ENCODE results near the gene SP2.

DNA sequence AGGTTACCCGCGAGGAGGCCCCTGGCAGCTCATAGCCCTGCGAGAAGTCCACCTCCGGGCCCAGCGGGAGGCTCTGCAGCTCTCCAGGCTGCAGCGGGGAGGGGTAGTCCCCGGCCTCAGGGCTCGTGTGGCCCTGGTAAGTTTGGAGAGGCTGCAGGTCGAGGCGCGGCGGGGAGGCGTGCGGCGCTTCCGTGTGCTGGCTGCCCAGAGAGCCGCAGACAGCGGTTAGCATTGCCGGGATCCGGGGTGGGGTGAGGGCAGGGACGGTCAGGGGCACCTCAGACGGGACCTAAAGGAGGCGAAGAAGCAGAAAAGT, 47.9 kb upstream of the SP2 start:
- TF ChIP-seq, protein P1, sequence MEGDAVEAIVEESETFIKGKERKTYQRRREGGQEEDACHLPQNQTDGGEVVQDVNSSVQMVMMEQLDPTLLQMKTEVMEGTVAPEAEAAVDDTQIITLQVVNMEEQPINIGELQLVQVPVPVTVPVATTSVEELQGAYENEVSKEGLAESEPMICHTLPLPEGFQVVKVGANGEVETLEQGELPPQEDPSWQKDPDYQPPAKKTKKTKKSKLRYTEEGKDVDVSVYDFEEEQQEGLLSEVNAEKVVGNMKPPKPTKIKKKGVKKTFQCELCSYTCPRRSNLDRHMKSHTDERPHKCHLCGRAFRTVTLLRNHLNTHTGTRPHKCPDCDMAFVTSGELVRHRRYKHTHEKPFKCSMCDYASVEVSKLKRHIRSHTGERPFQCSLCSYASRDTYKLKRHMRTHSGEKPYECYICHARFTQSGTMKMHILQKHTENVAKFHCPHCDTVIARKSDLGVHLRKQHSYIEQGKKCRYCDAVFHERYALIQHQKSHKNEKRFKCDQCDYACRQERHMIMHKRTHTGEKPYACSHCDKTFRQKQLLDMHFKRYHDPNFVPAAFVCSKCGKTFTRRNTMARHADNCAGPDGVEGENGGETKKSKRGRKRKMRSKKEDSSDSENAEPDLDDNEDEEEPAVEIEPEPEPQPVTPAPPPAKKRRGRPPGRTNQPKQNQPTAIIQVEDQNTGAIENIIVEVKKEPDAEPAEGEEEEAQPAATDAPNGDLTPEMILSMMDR (optimal IDR thresholded peaks at IDR 0.05 in 1 of 3, IDR thresholded peaks at IDR 0.05 in 1 of 3, conservative IDR thresholded peaks at IDR 0.05 in 1 of 3; ENCODE audit: extremely low read depth in 1 of 3, insufficient read depth in 2 of 3, low read length in 3 of 3), result no peak
- no peak for TF ChIP-seq EZH2 (IDR thresholded peaks at IDR 0.05; ENCODE audit: low read length)

Data from keratinocyte (primary cell).